NOMO-1 (cell line): ENCODE data around the gene BAG3.
"Not testable (repeated sequence)": the region's sequence is repeated elsewhere in the genome, so short reads cannot be mapped to it uniquely, and the experiment has no call there.

ENCODE experiments used
- DNase-seq, 2 experiments: peaks; one replicate each; lab custom pipeline; 2025; ENCODE audit not compliant: unreplicated experiment in 2 of 2; lab: John Stamatoyannopoulos, UW

The BAG3 gene

GRCh38 chr10:119650692-119651513 lies at the start of gene BAG3:
TSS of gene BAG3 (plus strand) at chr10:119651380. CDS start at chr10:119651676, 296 bp downstream.
- peak; percentile 76 to 83 for DNase-seq

DNA sequence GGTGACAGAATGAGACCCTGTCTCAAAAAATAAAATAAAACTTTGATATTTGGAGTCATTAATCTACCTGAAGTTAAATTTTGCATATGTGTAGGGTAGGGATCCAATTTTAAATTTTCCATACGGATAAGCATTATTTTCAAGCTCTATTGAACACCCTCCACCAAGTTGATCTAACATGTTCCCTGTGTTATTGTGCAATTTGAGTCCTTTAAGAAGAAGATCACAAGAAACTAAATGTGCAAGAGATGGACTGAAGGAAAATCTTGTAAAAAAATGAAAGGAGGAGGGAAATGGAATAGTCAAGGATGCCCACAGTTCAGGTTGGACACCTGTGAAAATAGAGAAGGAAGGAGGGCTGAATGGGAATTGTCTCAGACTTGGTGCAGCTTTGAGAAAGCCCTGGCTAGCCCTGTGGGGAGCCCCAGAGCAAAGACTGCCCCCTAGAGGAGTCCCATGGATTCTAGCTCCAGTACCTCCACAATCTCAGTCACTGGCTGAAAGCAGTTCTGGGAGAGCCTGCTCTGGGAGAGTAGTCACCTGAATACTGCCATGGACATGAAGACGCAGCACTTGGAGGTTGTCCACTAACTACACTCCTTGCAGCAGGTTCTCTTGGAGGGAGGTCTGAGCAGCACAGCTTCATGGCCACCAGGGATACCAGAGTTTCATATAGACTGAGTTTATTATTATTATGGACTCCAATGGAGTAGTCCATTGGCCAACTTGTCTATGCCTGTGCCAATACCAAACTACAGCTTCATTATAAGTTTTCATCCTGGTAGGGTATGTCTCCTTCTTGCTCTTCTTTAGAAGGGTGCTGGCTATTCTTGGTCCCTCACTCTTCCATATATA lies 48.7 kb upstream of the BAG3 start:
- DNase-seq: peak; percentile 11 to 23

DNA sequence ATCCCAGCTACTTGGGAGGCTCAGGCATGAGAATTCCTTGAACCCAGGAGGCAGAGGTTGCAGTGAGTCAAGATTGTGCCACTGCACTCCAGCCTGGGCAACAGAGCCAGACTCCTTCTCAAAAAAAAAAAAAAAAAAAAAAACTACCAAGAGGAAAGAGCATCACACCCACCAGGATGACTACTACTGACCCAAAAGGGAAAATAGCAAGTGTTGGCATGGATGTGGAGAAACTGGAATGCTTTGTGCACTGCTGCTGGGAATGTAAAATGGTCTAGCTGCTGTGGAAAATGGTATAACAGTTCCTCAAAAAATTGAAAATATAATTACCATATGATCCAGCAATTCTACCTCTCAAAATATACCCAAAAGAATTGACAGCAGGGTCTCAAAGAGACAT lies 46.7 kb upstream of the BAG3 start:
- no peak for DNase-seq

- no peak for DNase-seq
Measured at GRCh38 chr10:119608316-119609155, 42.6 kb upstream of the BAG3 start.

- DNase-seq: no peak
Measured at GRCh38 chr10:119609516-119609915, 41.7 kb upstream of the BAG3 start.

DNA sequence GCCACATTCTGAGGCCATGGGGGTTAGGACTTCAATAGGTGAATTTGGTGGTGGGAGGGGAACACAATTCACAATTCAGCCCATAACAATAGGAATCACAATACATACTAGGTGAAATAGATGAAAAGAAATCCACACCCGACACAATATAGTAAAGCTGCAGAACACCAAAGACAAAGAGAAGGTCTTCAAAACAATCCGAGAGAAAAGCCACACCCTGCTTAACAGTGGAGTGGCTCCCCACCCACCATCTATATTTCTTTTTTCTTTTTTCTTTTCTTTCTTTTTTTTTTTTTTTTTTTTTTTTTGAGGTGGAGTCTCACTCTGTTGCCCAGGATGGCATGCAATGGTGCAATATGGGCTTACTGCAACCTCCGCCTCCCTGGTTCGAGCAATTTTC lies 39.7 kb upstream of the BAG3 start:
- DNase-seq: no peak

- DNase-seq: no peak
Measured at GRCh38 chr10:119613741-119614140, 37.4 kb upstream of the BAG3 start.

- DNase-seq: no peak
Measured at GRCh38 chr10:119614686-119615085, 36.5 kb upstream of the BAG3 start.

GRCh38 chr10:119616882-119617570 lies 34.2 kb upstream of the BAG3 start:
- DNase-seq: no peak

- DNase-seq: no peak
Measured at GRCh38 chr10:119619215-119619614, 32.0 kb upstream of the BAG3 start.

DNA sequence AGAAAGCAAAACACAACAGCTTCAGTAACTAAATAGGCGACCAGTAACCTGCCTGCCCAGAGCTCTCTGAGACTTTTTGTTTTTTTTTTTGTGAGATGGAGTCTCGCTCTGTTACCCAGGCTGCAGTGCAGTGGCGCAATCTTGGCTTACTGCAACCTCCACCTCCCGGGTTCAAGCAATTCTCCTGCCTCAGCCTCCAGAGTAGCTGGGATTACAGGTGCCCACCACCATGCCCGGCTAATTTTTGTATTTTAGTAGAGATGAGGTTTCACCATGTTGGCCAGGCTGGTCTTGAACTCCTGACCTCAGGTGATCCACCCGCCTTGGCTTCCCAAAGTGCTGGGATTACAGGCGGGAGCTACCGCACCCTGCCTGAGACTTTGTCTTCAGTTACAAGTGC lies 31.4 kb upstream of the BAG3 start:
- not testable (repeated sequence) for DNase-seq

GRCh38 chr10:119620241-119621077 lies 30.7 kb upstream of the BAG3 start:
- DNase-seq: no peak

DNA sequence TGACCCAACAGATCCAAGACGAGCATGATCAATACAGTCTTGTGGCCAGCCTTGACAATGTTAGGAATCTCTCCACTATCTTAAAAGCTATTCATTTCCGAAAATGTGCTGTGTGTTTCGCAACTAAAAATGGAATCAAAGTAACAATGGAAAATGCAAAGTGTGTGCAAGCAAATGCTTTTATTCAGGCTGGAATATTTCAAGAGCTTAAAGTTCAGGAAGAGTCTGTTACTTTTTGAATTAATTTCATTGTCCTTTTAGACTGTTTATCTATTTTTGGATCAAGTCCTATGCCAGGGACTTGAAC lies 30.1 kb upstream of the BAG3 start:
- no peak for DNase-seq

DNA sequence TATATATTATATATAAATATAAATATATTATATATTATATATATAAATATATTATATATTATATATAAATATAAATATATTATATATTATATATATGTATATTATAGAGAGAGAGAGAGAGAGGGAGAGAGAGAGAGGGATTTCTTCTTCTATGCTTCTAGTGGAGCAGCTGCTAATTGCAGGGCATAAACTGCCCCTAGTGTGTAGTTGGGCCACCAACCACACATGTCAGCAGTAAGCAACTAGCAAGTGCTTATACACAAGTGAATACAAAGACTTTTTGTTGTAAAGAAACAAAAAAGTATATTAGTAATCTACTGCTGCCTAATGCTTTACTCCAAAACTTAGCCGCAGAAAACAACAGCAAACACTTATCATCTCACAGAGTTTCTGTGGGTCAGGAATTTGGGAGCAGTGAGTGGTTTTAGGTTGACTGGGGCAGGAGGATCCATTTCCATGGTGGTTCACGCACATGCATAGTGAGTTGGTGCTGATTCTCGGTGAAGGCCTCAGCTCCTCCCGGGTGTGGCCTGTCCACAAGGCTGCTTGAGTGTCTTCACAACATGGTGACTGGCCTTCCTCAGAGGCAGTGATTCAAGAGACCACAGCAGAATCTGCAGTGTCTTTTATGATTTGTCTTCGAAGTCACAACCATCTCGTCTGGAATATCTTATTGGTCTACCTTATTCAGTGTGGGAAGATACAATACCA lies 25.5 kb upstream of the BAG3 start:
- DNase-seq: peak in 1 of 2 experiments; percentile 8

GRCh38 chr10:119630300-119630699 lies 20.9 kb upstream of the BAG3 start:
- DNase-seq: no peak

- no peak for DNase-seq
Measured at GRCh38 chr10:119633538-119634218, 17.5 kb upstream of the BAG3 start.

DNA sequence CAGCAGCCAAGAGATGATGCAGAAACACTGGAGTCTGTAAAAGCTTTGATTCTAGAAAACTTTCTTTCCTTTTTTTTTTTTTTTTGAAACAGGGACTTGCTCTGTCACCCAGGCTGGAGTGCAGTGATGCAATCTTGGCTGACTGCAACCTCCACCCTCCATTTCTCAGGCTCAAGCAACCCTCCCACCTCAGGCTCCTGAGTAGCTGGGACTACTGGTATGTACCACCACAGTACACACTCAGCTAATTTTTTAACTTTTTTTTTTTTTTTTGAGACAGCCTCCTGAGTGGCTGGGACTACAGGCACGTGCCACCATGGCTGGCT lies 17.0 kb upstream of the BAG3 start:
- peak in 1 of 2 experiments; percentile 2 for DNase-seq

DNA sequence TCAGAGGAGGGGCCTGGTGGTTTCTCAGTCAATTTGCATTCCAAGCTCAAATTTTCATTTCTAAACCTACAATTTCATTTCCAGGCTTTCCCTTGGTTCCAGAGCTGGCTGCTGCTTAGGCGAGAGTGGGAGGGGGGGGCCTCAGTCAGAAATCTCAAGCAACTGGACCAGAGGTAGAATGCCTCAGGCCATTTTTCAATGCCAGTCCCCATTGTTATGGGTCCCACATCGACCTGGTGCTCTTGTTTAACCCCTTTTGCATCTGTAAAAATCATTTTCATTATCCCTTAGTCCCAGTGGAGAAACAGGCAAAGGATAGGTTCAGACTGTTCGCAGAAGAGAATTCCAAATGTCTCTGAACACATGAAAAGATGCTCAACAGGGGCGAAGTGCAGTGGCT lies 13.5 kb upstream of the BAG3 start:
- DNase-seq: no peak

DNA sequence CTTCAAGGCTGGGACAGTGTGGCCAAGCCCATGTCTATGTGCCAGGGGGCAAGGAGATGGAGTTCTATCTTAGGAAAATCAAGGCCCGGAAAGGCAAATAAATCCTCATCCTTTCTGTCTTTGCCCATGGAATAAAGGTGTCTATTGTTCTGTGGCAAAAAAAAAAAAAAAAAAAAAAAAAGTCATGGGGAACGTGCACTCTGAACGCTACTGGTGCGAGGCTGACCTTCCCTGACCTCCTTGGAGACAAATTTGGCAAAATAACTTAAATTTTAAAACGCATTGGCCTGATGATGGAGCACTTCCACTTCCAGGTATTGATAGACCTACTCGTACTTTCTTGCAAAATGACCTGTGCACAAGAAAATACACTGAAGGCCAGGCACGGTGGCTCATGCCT lies 12.2 kb upstream of the BAG3 start:
- no peak for DNase-seq
